Activated CD8-positive, alpha-beta T cell treated with anti-CD3 and anti-CD28 coated beads, Interleukin-2, amount 10 ng/mL, durations not matched to agents 7 days and 5 days (primary cell): Measurements from ENCODE around the gene RILPL2. TPM values are rescaled to one million over a fixed set of nuclear protein-coding genes. Genes with fewer than 3 reads are reported as not detected.
"Not testable (repeated sequence)": the region's sequence is repeated elsewhere in the genome, so short reads cannot be mapped to it uniquely, and the experiment has no call there.

ENCODE experiments used
- ATAC-seq: fragments of 150-1000 bp; cut with Tn5 transposase; one replicate; pipeline ENCODE4 v1.10.0; 2021; ENCODE audit warnings: moderate library complexity
- CTCF ChIA-PET: fragments of 350-600 bp; sonication (Branson Sonifier 250); formaldehyde crosslinking; loops from one replicate; lab custom pipeline; 2021; ENCODE audit warnings: antibody characterized with exemption; lab: Charles Lee
- POLR2A ChIA-PET: fragments of 350-600 bp; sonication (Branson Sonifier 250); formaldehyde crosslinking; loops from one replicate; lab custom pipeline; 2021; ENCODE audit warnings: antibody characterized with exemption; lab: Charles Lee
- DNase-seq: peaks from one replicate; pipeline ENCODE4 v3.0.0-alpha.2; 2020
- H3K27ac Mint-ChIP-seq: one replicate; pipeline ENCODE4 v1.8.0; 2021; ENCODE audit warnings: mild to moderate bottlenecking, mixed read lengths
- H3K27me3 Mint-ChIP-seq: one replicate; pipeline ENCODE4 v1.8.0; 2021; ENCODE audit warnings: low read depth, mixed read lengths
- H3K36me3 Mint-ChIP-seq: one replicate; pipeline ENCODE4 v1.8.0; 2021; ENCODE audit warnings: low read depth, mixed read lengths
- H3K4me1 Mint-ChIP-seq: one replicate; pipeline ENCODE4 v1.8.0; 2021; ENCODE audit warnings: low read depth, mixed read lengths
- H3K4me3 Mint-ChIP-seq: one replicate; pipeline ENCODE4 v1.8.0; 2021; ENCODE audit warnings: mild to moderate bottlenecking, mixed read lengths
- H3K9me3 Mint-ChIP-seq: one replicate; pipeline ENCODE4 v1.8.0; 2022; ENCODE audit warnings: mixed read lengths; ENCODE audit not compliant: insufficient read depth
- total RNA-seq, 2 experiments: library from RNA; stranded (reverse); gene quantifications; one replicate each; pipeline ENCODE4 v1.2.3, GENCODE V29; 2021

Gene RILPL2
- total RNA-seq: 1 to 10 TPM; 4.7 to 5.1 TPM

DNA sequence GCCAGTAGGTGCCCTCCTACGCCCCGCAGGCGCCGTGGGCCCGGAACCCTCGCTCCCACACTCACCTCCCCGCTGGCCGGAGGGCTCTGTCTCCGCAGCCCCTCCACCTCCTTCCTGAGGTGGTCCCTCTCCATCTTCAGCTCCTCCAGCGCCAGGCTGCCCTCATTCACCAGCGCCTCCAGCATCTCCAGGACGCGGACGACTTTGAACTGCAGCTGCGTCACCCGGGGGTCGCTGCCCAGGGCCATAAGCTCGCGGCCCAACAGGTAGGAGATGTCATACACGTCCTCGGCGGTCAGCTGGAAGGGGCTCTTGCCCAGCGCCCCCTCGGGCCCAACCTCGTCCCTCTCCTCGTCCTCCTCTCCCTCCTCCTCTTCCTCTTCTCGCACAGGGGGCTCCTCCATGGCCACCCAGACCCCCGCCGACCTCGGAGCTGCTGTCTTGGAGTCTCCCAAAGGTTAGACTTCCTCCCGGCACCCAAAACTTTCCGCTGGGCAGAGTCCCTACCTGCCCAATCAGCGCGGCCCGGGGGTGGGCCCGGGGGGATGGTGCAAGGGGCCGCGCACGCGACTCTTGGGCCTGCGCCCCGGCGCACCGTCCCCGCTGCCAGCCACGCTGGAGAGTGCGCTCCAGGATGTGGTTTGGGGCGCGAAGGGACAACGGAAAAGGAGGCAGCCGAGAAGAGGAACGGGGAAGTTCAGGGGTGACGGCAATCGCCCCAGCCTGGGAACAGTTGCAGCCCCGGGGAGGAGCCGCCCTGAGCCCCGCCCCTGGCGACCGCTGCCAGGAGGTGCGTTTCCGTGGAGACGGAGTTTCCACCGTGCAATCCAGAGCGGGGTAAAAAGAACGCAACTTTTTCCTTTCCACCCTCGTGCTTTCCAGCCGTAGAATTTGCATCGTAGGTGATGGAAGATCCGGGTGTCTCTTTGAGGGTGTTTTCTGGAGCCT is at the start of gene RILPL2:
TSS of gene RILPL2 (minus strand) at position 668 of the 948 bp plus-strand sequence. CDS start at position 404, 264 bp downstream.
- Mint-ChIP-seq H3K27me3 (no peaks in the 10 kb centered on the region), H3K27ac (peak within 1 kb of the TSS; percentile 95), H3K9me3 (no peaks in the 10 kb centered on the region), H3K36me3 (peaks cover 7% of the 10 kb centered on the region), H3K4me1 (peaks cover 42% of the 10 kb centered on the region), H3K4me3 (peak within 1 kb of the TSS; percentile 96)
- CTCF ChIA-PET: interaction anchor here (0.8 to 1.8 kb wide), 4 partner anchors 23 to 147 kb away, joined by 3 to 6 read pairs (median 3); no protein-coding TSS in a partner anchor
- ATAC-seq: peak; percentile 85
- peak; percentile 92 for DNase-seq
- POLR2A ChIA-PET: interaction anchor here (0.6 to 1.7 kb wide), 5 partner anchors 9 to 52 kb away, joined by 3 to 6 read pairs (median 4); partner anchors contain the start of genes KMT5A and SNRNP35

DNA sequence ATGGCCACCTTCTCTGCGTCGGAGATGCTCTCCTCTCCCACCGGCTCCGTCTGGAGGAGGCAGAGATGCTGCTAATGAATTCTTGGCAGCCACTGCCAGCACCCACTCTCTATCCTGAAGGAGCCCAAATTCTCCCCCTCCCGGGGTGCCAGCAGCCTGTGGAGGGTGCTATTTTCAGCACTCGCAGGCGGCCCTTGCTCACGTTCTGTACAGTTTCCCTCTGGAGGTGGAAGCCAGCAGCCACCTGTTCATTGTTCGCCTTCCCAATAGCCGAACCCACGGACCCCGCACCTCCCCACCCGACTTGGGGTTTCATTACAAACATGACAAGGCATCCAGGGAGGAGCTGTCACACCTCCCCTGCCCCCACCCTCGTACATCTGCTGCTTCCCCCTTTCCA is 49.3 kb upstream of the RILPL2 start:
- CTCF ChIA-PET: no interaction called here
- no peak for ATAC-seq

DNA sequence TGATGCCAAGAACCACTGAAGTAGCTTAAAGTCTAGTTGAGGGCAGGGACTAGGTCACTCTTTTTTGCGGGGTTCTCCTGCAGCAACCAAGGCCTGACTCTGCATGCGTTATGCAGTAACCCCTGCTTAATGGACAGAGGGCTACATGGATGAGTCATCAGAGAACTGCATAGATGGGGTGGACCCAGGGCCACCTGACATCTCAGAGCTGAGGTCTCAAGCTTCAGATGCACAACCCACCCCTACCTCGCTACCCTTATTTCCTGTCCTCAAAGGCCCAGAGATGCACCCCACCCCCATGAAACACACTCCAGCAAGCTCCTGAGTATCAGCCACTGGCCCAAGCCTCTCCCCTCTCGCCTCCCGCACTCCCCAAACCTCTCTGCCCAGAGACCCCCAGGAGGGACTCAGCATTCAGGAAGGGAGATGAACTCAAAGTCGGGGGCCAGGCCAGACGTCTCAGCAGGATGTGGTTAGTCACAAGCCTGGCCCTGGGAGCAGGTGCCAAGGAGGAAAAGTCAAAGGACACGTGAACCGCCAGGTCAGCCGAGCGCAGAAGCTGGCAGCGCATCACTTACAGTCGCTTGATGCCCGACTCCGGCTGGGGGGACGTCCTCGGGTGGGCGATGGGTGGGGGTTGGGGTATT is 47.2 kb upstream of the RILPL2 start:
- peak overlapping the region; percentile 55 for H3K27ac Mint-ChIP-seq
- ATAC-seq (peak; percentile 39), DNase-seq (peak; percentile 27)
- no peaks in the 10 kb centered on the region for H3K36me3 Mint-ChIP-seq
- CTCF ChIA-PET: interaction anchor here (2.3 kb wide), 1 partner anchor 99 kb away, joined by 9 read pairs; no protein-coding TSS in a partner anchor
- peaks cover 19% of the 10 kb centered on the region for H3K4me1 Mint-ChIP-seq
- H3K27me3 Mint-ChIP-seq: no peaks in the 10 kb centered on the region
- POLR2A ChIA-PET: no interaction called here
- no peaks in the 10 kb centered on the region for H3K9me3 Mint-ChIP-seq
- H3K4me3 Mint-ChIP-seq: no peak overlapping the region

More for the DNA sequence above, 49.3 kb upstream of the RILPL2 start:
- POLR2A ChIA-PET: no interaction called here
- peaks cover 19% of the 10 kb centered on the region for H3K4me1 Mint-ChIP-seq
- no peak overlapping the region for H3K4me3 Mint-ChIP-seq
- H3K27me3 Mint-ChIP-seq: no peaks in the 10 kb centered on the region
- no peaks in the 10 kb centered on the region for H3K36me3 Mint-ChIP-seq
- no peak for DNase-seq
- H3K9me3 Mint-ChIP-seq: no peaks in the 10 kb centered on the region
- no peak overlapping the region for H3K27ac Mint-ChIP-seq

DNA sequence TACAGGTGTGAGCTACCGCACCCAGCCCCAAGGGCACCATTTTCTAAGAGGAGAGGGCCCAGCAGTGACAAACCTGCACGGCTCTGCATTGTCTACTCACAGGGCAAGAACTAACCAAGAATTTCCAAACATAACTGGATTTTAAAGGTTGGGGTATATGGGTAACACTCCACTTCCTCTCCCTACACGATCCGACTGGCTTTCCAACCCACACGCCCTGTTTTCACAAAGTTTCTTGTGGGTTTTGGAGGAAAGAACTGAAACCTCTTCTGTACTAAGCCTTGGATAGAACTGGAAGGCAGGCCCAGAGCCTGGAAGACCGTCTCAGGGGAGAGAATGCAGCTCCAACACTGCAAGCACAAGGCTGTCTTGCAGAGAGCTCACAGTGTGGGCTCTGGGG is 46.4 kb upstream of the RILPL2 start:
- H3K9me3 Mint-ChIP-seq: no peaks in the 10 kb centered on the region
- H3K36me3 Mint-ChIP-seq: no peaks in the 10 kb centered on the region
- ChIA-PET POLR2A (interaction anchor here (0.5 to 0.8 kb wide), 3 partner anchors 11 to 32 kb away, joined by 3 to 4 read pairs (median 3); partner anchors contain the start of gene SNRNP35), CTCF (interaction anchor here (1.4 to 2.3 kb wide), 3 partner anchors 8 to 100 kb away, joined by 3 to 9 read pairs (median 6); no protein-coding TSS in a partner anchor)
- no peak overlapping the region for H3K27ac Mint-ChIP-seq
- no peak for ATAC-seq
- H3K4me3 Mint-ChIP-seq: no peak overlapping the region
- H3K4me1 Mint-ChIP-seq: peaks cover 19% of the 10 kb centered on the region
- DNase-seq: no peak
- no peaks in the 10 kb centered on the region for H3K27me3 Mint-ChIP-seq

GRCh38 chr12:123481251-123481650 is 44.8 kb upstream of the RILPL2 start:
- POLR2A ChIA-PET, H3K27ac Mint-ChIP-seq, H3K36me3 Mint-ChIP-seq, H3K9me3 Mint-ChIP-seq, H3K4me3 Mint-ChIP-seq, DNase-seq, H3K27me3 Mint-ChIP-seq, ATAC-seq: not testable (repeated sequence)
- peaks cover 19% of the 10 kb centered on the region for H3K4me1 Mint-ChIP-seq
- CTCF ChIA-PET: interaction anchor here (0.9 to 1.3 kb wide), 2 partner anchors 13 to 17 kb away, joined by 3 read pairs; no protein-coding TSS in a partner anchor

- H3K36me3 Mint-ChIP-seq: no peaks in the 10 kb centered on the region
- CTCF ChIA-PET: no interaction called here
- no peak for ATAC-seq
- no peak overlapping the region for H3K27ac Mint-ChIP-seq
- peaks cover 23% of the 10 kb centered on the region for H3K4me1 Mint-ChIP-seq
- no peak overlapping the region for H3K4me3 Mint-ChIP-seq
- no peaks in the 10 kb centered on the region for H3K27me3 Mint-ChIP-seq
- no peaks in the 10 kb centered on the region for H3K9me3 Mint-ChIP-seq
- no peak for DNase-seq
- POLR2A ChIA-PET: no interaction called here
Observed at GRCh38 chr12:123479442-123480180, 43.1 kb upstream of the RILPL2 start.

DNA sequence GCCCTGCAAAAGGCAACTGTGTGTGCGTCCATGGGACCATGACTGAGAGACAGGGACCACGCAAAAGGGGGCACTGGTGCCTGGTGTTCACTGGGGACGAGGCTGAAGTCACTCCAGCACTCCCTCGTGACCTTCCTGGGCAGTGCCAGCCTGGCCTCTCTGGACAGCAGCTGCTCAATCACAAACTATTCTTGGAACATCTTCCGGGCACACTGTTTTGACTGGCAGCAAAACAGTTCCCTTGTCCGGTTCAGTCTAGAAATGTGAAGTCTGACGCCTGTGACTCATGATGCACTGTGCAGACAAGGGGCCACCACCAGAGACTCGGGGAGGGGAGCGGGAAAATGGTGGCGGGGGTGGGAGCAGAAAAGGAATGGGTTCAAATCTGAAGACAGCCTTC is 42.3 kb upstream of the RILPL2 start:
- Mint-ChIP-seq H3K4me1 (peaks cover 17% of the 10 kb centered on the region), H3K27ac (no peak overlapping the region), H3K9me3 (no peaks in the 10 kb centered on the region), H3K4me3 (no peak overlapping the region), H3K36me3 (no peaks in the 10 kb centered on the region), H3K27me3 (no peaks in the 10 kb centered on the region)
- CTCF ChIA-PET: no interaction called here
- ATAC-seq (no peak), DNase-seq (no peak)
- POLR2A ChIA-PET: no interaction called here

DNA sequence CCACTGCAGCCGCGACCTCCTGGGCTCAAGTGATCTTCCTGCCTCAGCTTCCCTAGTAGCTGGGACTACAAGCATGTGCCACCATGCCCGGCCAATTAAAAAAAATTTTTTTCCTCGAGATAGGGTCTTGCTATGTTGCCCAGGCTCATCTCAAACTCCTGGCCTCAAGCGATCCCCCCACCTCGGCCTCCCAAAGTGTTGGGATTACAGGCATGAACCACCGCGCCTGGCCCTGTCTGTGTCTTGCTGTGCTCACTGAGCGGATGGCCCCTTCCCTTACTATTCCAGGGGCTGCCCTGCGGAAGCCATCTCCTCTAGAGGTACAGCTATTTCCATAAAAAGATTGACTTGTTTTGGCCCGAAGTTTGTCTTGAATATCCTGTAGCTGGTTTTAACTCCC is 41.6 kb upstream of the RILPL2 start:
- Mint-ChIP-seq H3K9me3 (no peaks in the 10 kb centered on the region), H3K27ac (no peak overlapping the region), H3K4me3 (no peak overlapping the region), H3K4me1 (peaks cover 11% of the 10 kb centered on the region), H3K27me3 (no peaks in the 10 kb centered on the region), H3K36me3 (no peaks in the 10 kb centered on the region)
- POLR2A ChIA-PET: no interaction called here
- ATAC-seq (no peak), DNase-seq (no peak)
- CTCF ChIA-PET: no interaction called here

- DNase-seq (no peak), ATAC-seq (no peak)
- ChIA-PET CTCF (interaction anchor here (1.4 to 1.5 kb wide), 2 partner anchors 15 to 108 kb away, joined by 3 to 4 read pairs; no protein-coding TSS in a partner anchor), POLR2A (interaction anchor here (1.0 to 1.3 kb wide), 2 partner anchors 11 to 17 kb away, joined by 3 to 4 read pairs; partner anchors contain the start of gene SNRNP35)
- H3K36me3 Mint-ChIP-seq: peaks cover 3% of the 10 kb centered on the region
- no peak overlapping the region for H3K4me3 Mint-ChIP-seq
- no peaks in the 10 kb centered on the region for H3K27me3 Mint-ChIP-seq
- peak overlapping the region; percentile 65 for H3K27ac Mint-ChIP-seq
- H3K4me1 Mint-ChIP-seq: peaks cover 11% of the 10 kb centered on the region
- no peaks in the 10 kb centered on the region for H3K9me3 Mint-ChIP-seq
Observed at GRCh38 chr12:123475246-123475703, 38.8 kb upstream of the RILPL2 start.

GRCh38 chr12:123474485-123475245 is 38.2 kb upstream of the RILPL2 start:
- DNase-seq (no peak), ATAC-seq (no peak)
- H3K4me3 Mint-ChIP-seq: no peak overlapping the region
- peak overlapping the region; percentile 65 for H3K27ac Mint-ChIP-seq
- peaks cover 11% of the 10 kb centered on the region for H3K4me1 Mint-ChIP-seq
- ChIA-PET CTCF (interaction anchor here (1.4 to 1.5 kb wide), 2 partner anchors 14 to 109 kb away, joined by 3 to 4 read pairs; no protein-coding TSS in a partner anchor), POLR2A (interaction anchor here (1.0 to 1.3 kb wide), 2 partner anchors 11 to 17 kb away, joined by 3 to 4 read pairs; partner anchors contain the start of gene SNRNP35)
- H3K36me3 Mint-ChIP-seq: peaks cover 3% of the 10 kb centered on the region
- no peaks in the 10 kb centered on the region for H3K27me3 Mint-ChIP-seq
- no peaks in the 10 kb centered on the region for H3K9me3 Mint-ChIP-seq
